HG02759 (cell line): ENCODE results near the gene TEN1.
"Not testable (repeated sequence)": the region's sequence is repeated elsewhere in the genome, so short reads cannot be mapped to it uniquely, and the experiment has no call there.

ENCODE experiments used
- ATAC-seq: cut with Tn5 transposase; IDR thresholded peaks from one replicate; pipeline ENCODE4 v1.9.1; 2021; ENCODE audit warnings: mild to moderate bottlenecking, moderate library complexity; ENCODE audit not compliant: unreplicated experiment

Gene TEN1

DNA sequence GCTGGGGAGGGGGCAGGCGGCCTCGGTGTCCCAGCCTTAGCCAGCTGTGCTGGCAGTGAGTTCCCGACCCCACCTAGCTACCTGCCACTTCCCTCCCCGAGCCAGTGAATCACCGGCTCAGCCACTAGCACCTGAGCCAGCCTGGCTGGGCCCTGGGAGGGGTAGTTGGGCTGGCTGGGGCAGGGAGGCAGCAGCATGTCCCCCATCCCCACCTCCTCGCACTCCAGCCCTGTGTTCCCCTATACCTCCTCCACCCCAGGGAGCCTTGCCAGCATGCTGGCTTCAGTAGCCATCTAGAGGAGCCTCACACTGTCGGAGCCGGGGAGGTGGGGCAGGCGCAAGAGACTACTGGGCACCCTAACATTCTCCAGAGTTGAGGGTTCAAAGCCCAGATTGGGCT is 45.3 kb downstream of the TEN1 start:
- ATAC-seq: no peak

DNA sequence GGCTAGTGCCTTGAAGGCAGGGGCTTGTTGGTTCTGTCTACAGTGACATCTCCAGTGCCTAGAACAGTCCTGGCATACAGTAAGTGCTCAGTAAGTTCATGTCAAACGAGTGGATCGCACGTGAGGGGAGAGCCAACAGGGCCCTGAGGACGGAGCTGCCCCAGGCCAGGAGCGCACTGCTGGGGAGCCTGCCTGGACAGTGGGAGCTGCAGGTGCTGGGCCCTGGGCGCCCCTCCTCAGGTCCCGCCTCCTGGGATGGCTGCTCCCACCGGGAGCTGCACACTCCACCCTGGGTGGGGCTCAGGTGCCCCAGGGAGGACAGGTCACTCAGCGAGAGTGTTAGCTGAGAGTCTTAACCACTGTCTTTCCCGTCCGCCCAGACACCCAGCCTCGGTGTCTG is 46.3 kb downstream of the TEN1 start:
- ATAC-seq: no peak

DNA sequence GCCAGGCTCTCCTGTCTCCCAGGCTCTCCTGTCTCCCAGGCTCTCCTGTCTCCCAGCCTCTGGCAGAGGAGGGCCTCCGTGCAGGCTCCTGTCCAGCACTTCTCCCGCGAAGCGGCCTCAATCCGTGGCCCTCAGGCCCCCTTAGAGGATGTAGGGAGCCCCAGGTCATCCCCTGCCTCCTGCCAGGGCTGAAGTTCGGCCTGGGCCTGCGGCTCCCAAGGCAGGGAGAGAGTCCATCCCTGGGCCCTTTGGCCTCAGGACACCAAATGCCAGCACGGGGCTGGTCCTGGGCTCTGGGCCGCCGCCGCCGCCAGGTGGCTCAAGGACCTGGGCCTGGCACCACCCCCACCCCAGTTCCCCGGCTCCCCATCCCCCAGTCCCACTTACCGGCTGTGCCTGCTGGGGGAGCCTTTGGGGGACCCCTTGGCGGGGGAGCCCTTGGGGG is 47.7 kb downstream of the TEN1 start:
- ATAC-seq: no peak

DNA sequence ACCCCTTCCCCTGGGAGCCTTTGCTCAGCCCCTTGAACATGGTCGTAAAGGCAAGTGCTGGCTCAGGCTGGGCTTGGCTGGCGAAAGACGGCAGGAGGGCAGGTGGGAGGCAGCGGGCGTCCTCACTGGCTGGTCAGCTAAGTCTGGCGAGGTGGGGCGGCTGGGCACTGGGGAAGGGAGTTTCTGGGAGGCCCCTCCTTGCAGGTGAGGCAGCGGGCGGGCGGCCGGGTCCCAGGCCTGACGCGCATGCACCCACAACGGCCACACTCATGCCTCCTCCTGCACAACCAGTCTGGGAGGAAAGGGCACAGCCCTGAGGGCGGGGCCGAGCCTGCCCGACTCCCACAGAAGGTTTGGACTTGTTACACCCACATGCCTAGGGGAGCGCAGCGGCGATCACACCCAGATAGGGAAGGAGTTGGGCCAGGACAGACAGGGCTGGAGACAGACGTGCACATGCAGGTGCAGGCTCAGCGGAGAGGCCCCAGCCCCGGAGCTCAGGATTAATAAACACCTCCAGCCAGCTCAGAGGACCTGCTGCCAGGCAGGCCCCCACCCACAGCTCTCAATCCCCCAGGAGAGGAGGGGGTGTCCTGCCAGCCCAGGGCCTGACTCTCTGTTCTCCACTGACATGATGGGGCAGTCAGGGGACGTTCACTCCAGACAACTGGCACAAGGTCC is 48.3 kb downstream of the TEN1 start, which contains the start of gene EVPL:
TSS of gene EVPL (minus strand) at position 148 of the 681 bp plus-strand sequence. CDS start at position 40, 108 bp downstream.
- ATAC-seq: no peak

- ATAC-seq: no peak
Measured at GRCh38 chr17:76032073-76032779, 53.2 kb downstream of the TEN1 start.

- no peak for ATAC-seq
Measured at GRCh38 chr17:76032780-76033108, 53.7 kb downstream of the TEN1 start.

DNA sequence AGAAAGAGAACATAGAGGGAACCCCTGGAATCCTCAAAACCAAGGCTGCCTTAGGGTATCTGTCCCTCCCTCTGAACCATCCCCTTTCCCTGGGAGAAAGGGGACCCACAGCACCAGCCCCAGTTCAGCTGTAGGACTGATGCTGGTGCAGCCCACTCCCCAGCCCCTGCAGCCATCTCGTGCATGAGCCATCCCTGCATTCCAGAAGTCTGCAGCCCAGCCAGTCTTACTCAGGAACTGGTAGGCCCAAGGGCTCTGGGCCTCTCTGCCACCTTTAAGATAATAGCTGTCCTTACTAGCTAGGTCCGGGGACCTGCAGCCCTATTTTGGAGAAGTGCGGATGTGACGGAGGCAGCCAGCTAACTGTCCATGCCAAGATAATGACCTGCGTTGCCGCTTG is 54.1 kb downstream of the TEN1 start:
- ATAC-seq: no peak

DNA sequence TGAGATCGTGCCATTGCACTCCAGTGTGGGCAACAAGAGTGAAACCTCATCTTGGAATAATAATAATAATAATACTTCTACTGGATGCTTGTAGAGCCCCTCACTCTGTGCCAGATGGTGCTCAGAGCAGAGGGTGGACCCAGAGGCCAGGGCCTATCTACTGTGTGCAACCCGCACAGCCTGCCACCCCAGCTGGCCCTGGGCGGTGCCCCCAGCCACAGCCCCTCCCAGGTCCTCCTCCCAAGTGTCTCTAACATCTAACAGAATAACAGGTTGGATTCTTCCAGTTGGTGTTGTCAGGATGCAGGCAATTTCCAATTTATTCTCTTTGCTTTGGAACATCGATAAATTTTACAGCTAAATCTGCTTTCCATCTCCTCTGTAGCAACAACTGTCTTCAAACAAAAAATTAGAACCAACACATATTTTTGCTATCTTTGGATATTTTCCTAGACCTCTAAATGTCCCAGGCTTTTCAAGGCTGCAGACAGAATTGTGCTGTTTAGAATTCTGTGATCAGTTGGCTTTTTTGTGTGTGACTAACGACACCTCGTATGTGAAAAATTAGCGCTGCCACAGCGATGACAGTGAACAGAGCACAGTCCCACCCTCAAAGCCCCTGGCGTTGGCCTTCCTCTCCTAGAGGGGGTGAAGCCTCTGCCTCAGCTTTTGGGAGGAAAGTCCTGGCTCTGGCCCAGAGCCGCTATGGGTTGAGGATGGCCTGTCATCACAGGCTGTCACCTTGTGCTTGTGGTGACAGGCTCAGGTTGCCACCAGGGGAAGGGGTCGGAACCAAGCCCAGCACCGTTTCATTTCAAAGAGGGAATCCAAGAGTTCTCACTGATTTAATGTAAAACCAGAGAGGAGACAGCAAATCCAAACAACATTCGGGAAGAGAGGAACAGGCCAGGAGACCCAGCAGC is 55.6 kb downstream of the TEN1 start:
- no peak for ATAC-seq

GRCh38 chr17:76036497-76037261 is 57.6 kb downstream of the TEN1 start:
- no peak for ATAC-seq

DNA sequence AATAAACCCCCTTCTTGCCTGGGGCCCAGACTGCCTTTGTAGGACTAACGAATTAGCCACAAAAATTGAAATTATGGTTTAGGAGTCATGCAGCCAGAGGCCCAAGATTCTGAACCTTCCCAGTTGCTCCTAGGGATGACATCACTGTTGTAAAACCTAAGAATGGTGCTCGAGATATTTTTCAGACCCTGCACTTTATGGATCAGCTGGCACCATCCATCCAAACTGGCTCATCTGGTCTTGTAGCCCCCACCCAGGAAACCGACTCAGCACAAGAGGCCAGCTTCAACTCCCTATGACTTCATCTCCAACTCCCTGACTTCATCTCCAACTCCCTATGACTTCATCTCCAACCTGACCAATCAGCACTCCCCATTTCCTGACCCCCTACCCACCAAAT is 59.0 kb downstream of the TEN1 start:
- ATAC-seq: no peak

DNA sequence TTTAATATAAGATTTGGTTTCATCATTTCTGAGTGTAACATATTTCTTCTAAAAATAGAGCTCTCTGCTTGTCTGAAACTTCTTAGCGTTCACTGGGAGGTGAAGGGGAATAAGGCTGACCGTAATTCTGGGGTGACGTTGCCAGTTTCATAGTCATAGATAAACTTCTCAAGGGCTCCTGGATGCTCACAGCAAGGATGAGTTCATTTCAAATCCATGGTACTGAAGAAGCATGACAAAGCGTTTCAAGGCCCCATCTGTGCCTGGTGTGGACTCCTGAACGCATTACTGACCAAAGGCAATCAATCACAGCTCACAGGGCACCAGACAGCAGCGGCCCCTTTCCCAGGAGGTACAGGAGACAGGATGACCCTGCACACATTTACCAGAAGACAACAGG is 60.1 kb downstream of the TEN1 start:
- no peak for ATAC-seq

GRCh38 chr17:76040376-76040775 is 61.3 kb downstream of the TEN1 start:
- ATAC-seq: no peak

DNA sequence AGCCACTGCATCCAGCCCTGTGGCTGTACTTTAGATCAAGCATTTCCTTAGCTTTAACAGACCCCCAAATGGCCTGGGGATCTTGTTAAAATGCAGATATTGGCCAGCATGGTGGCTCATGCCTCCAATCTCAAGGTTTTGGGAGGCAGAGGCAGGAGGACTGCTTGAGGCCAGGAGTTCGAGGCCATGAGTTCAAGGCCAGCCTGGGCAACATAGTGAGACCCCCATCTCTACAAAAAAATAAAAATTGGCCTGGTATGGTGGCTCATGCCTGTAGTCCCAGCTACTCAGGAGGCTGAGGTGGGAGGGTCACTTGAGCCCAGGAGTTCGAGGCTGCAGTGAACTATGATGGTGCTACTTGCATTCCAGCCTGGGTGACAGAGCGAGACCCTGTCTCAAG is 63.8 kb downstream of the TEN1 start:
- ATAC-seq: not testable (repeated sequence)

DNA sequence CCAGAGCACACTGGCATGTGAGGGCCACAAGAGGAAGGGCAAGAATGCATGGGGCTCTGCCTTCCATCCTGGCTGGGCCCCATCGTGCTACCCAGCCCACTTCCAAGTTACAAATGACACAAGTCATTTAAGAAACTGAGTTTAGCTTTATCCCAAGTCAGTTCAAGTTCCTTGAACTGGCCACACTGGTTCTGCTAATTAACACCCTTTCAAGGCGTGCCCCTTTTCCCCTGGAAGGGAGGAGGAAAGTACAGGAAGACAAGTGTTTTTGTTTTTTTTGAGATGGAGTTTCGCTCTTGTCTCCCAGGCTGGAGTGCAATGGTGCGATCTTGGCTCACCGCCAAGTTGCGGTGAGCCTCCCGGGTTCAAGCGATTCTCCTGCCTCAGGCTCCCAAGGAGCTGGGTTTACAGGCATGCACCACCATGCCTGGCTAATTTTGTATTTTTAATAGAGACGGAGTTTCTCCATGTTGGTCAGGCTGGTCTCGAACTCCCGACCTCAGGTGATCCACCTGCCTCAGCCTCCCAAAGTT is 65.5 kb downstream of the TEN1 start:
- not testable (repeated sequence) for ATAC-seq

DNA sequence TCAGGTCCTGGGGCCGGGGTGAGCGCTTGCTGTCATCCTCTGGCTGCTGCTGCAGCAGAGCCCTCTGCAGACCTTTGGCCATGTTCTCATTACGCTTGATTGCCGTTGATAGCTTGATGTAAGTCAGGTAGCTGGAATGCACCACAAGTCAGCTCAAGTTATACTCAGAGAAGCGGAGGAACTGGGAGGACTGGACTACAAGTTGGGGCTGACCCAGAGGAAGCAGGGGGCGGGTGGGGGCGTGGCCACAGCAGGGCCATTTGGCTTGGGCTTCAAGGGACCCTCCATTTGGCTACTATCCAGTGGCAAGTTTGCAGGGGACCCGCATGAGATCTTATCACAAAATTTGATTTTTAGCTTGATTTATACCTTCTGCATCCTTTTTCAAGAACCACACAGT is 67.0 kb downstream of the TEN1 start:
- no peak for ATAC-seq

DNA sequence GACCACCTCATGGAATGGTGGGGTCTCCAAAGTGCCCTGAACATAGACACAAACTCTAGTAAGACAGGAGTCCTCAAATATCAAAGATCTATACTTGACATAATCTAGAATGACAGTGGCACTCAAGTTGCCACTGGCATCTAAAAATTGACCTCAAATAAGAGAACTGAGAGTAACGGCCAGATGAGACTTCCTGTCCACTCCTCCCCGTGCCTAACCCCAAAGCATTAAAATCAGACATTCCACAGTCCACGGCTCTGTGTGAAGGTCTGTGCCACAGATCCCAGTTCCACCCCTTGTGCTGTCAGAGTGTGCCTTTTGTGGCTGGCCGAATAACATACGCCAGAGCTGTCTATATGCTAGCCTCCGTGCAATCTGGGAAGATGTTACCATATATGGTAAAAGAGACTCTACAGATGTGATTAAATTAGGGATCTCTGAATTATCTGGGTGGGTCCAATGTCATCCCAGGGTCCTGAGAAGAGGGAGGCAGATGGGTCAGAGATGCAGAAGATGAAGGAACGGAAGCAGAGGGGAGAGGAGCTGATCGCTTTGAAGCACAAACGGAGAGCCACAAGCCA is 69.1 kb downstream of the TEN1 start:
- no peak for ATAC-seq

GRCh38 chr17:76048711-76049110 is 69.7 kb downstream of the TEN1 start:
- no peak for ATAC-seq

DNA sequence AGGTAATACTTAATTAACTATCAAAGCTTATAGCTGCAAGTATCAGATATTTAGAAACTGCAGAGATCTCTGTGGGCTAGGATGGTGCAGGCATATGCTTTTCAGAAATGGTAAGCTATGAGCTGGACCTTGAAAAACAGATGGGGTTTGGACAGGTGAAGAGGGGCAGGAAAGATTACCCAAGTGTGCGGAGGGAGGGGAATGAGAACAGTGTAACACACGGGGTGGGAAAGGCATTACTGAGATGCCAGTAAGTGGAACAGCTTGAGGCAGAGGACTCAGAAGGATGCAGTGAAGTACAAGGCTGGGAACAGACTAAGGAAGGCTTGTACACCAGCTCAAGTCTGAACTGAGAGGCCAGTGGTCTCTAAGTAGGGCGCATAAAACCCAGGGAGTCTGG is 70.2 kb downstream of the TEN1 start:
- ATAC-seq: no peak

- ATAC-seq: no peak
Measured at GRCh38 chr17:76049836-76050537, 70.9 kb downstream of the TEN1 start.
